Transverse colon (tissue), 4 donors: ENCODE measurements around the gene ARFGEF2. TPM values are rescaled to one million over a fixed set of nuclear protein-coding genes. Genes with fewer than 3 reads are reported as not detected.
A peak's percentile ranks its signal among the peaks of the same experiment; 100 is the strongest.

Experiments used
- DNase-seq: peaks from one replicate; pipeline ENCODE4 v3.0.0-alpha.2; 2019
- H3K27ac ChIP-seq, 4 donors: fragments of 200-600 bp; sonication (generic); 2 replicates each; pipeline ENCODE4 v1.5.1; 2016 to 2018; ENCODE audit warnings: inconsistent platforms in 4 of 4
- H3K27me3 ChIP-seq: fragments of 200-600 bp; sonication (generic); 2 replicates; pipeline ENCODE4 v1.5.1; 2017; ENCODE audit warnings: inconsistent platforms
- H3K36me3 ChIP-seq, 4 donors: fragments of 200-600 bp; sonication (generic); 2 replicates each; pipeline ENCODE4 v1.5.1; 2017 to 2019; ENCODE audit warnings: inconsistent platforms in 4 of 4
- H3K4me1 ChIP-seq, 4 donors: fragments of 200-600 bp; sonication (generic); 2 replicates each; pipeline ENCODE4 v1.5.1; 2017 to 2020; ENCODE audit warnings: inconsistent platforms in 4 of 4
- H3K4me3 ChIP-seq, 4 donors: fragments of 200-600 bp; sonication (generic); 1 replicate in 1 of 4; 2 replicates in 3 of 4; pipeline versions ENCODE4 v1.5.1 to v1.6.1; 2017 to 2019; ENCODE audit warnings: inconsistent platforms in 4 of 4
- H3K9me3 ChIP-seq, 2 donors: fragments of 200-600 bp; sonication (generic); 2 replicates each; pipeline ENCODE4 v1.5.1; 2017 to 2019; ENCODE audit warnings: inconsistent platforms in 2 of 2
- EP300 ChIP-seq: sonication (generic); formaldehyde crosslinking; IDR thresholded peaks from one replicate; pipeline ENCODE4 v1.6.1; 2017; ENCODE audit warnings: antibody characterized with exemption, low read depth
- POLR2A ChIP-seq: fragments of 450-650 bp; IDR thresholded peaks from one replicate; pipeline ENCODE4 v1.6.1; 2016; ENCODE audit warnings: antibody characterized with exemption, mild to moderate bottlenecking, moderate library complexity
- POLR2AphosphoS5 ChIP-seq, 3 donors: sonication (generic); formaldehyde crosslinking; IDR thresholded peaks; one replicate each; pipeline ENCODE4 v1.6.1; 2016; ENCODE audit warnings: antibody characterized with exemption in 3 of 3
- WGBS, 2 donors: methylation state at CpG; one replicate each; pipeline ENCODE4 v1.1.5; 2018; ENCODE audit warnings: low coverage in 1 of 2; 5-methylcytosine and 5-hydroxymethylcytosine counted together
- in situ Hi-C, 4 donors: fragments of 200-750 bp; cut with MboI; loops; one replicate each; pipeline versions ENCODE4 v1.15.0 to v1.15.1; 2017; ENCODE audit warnings: low sequenced_read_pairs in 3 of 4, low pct_ligation_motif_present in 1 of 4, low pct_unique_long_range_greater_than_20kb in 1 of 4
- intact Hi-C: fragments of 100-400 bp; cut with DNase I; formaldehyde crosslinking; loops from one replicate; pipeline ENCODE4 v1.15.1; 2023; ENCODE audit warnings: low total_unique reads
- total RNA-seq, 4 donors: library from RNA; depleted of rRNA; stranded (reverse); fragments of >200 nt; gene quantifications; one replicate each; pipeline ENCODE4 v1.1.0, GENCODE V29; 2016
- TF ChIP-seq, protein P1 (sequence below), 5 experiments: fragments of 200-600 bp in 3 of 5; fragments of 450-650 bp in 2 of 5; sonication (generic) in 3 of 5; IDR thresholded peaks; 1 replicate in 2 of 5; 2 replicates in 3 of 5; pipeline ENCODE4 v1.5.1; 2016 to 2017; ENCODE audit warnings: antibody characterized with exemption in 5 of 5, inconsistent platforms in 3 of 5, mild to moderate bottlenecking in 2 of 5, moderate library complexity in 1 of 5

The ARFGEF2 gene
- total RNA-seq, 4 donors from 2014 or later, result 52.5 to 69.5 (median 68.5) TPM

DNA sequence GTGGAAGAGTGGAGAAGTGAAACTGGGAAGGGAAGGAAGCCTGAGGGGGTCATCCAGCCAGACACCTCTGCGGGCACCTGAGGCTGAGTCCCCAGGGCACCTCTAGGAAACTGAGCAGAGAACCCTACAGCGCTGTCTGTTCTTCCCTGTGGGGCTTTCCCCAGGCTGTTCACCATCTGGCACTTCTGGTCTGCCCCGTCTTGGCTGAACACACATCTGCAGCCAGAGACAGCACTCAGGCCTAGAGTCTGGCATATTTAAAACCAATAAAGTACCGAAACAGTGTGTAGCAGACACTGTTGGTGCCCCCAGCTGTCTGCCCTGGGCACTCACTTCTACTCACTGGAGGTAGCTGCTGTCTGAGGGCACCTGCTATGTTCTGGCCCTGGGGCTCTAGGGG, 9.4 kb upstream of the ARFGEF2 start:
- H3K4me3 ChIP-seq, result no peak overlapping the region
- H3K27ac ChIP-seq, result no peak overlapping the region
- H3K9me3 ChIP-seq, result no peaks in the 10 kb centered on the region
- H3K36me3 ChIP-seq, result no peaks in the 10 kb centered on the region
- WGBS, 2 donors, result 76% methylated on average over 4 of the region's 4 CpGs; no CpG with 5 or more reads in 1 of the 2 donors
- peak; percentile 48 for DNase-seq
- in situ Hi-C loops, result no loop called here
- H3K27me3 ChIP-seq, result no peaks in the 10 kb centered on the region
- TF ChIP-seq EP300, result no peak
- no peak for TF ChIP-seq POLR2A
- TF ChIP-seq, protein P1, sequence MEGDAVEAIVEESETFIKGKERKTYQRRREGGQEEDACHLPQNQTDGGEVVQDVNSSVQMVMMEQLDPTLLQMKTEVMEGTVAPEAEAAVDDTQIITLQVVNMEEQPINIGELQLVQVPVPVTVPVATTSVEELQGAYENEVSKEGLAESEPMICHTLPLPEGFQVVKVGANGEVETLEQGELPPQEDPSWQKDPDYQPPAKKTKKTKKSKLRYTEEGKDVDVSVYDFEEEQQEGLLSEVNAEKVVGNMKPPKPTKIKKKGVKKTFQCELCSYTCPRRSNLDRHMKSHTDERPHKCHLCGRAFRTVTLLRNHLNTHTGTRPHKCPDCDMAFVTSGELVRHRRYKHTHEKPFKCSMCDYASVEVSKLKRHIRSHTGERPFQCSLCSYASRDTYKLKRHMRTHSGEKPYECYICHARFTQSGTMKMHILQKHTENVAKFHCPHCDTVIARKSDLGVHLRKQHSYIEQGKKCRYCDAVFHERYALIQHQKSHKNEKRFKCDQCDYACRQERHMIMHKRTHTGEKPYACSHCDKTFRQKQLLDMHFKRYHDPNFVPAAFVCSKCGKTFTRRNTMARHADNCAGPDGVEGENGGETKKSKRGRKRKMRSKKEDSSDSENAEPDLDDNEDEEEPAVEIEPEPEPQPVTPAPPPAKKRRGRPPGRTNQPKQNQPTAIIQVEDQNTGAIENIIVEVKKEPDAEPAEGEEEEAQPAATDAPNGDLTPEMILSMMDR (IDR thresholded peaks at IDR 0.05), result no peak
- no peak for TF ChIP-seq POLR2AphosphoS5 (IDR thresholded peaks at IDR 0.05)
- H3K4me1 ChIP-seq, result no peaks in the 10 kb centered on the region
- intact Hi-C loops, result no loop called here

- H3K4me3 ChIP-seq, result no peak overlapping the region
- no peak overlapping the region for H3K27ac ChIP-seq
- H3K36me3 ChIP-seq, result no peaks in the 10 kb centered on the region
- intact Hi-C loops (no loop called here), in situ Hi-C loops (no loop called here)
- DNase-seq, result no peak
- H3K9me3 ChIP-seq, result no peaks in the 10 kb centered on the region
- H3K27me3 ChIP-seq, result no peaks in the 10 kb centered on the region
- WGBS, 2 donors, result 79% methylated on average over 1 of the region's 1 CpG; no CpG with 5 or more reads in 1 of the 2 donors
- TF ChIP-seq POLR2A, result no peak
- TF ChIP-seq, protein P1 (IDR thresholded peaks at IDR 0.05), result no peak
- TF ChIP-seq EP300, result no peak
- TF ChIP-seq POLR2AphosphoS5 (IDR thresholded peaks at IDR 0.05), result no peak
- peaks cover 7 to 16% (median 10%) of the 10 kb centered on the region in 4 donors for H3K4me1 ChIP-seq
Measured at GRCh38 chr20:48916699-48917098, 4.8 kb upstream of the ARFGEF2 start.

DNA sequence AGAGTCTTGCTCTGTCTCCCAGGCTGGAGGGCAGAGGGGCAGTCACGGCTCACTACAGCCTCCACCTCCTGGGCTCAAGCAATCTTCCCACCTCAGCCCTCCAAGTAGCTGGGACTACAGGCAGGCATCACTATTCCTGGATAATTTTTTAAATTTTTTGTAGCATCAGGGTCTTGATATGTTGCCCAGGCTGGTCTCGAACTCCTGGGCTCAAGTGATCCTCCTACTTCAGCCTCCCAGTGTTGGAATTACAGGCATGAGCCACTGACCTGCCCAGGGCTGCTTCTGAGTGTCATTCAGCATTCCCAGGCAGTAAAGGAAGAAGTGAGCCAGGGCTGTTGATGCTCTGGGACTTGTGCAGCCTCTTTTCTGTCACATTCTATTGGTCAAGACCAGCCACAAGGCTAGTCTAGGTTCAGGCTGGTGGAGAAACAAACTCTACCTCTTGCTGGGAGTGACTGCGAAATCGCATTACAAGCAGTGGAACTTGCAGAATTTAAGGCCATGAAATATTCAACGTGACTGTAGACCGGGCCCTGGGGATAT, 2.1 kb upstream of the ARFGEF2 start:
- peaks cover 7 to 40% (median 29%) of the 10 kb centered on the region in 4 donors for H3K4me1 ChIP-seq
- H3K36me3 ChIP-seq, result no peaks in the 10 kb centered on the region
- H3K9me3 ChIP-seq, result no peaks in the 10 kb centered on the region
- TF ChIP-seq EP300, result no peak
- no peak for TF ChIP-seq POLR2AphosphoS5 (IDR thresholded peaks at IDR 0.05)
- no peak for TF ChIP-seq POLR2A
- TF ChIP-seq, protein P1 (IDR thresholded peaks at IDR 0.05), result no peak
- intact Hi-C loops (no loop called here), in situ Hi-C loops (no loop called here)
- H3K27ac ChIP-seq, result peak overlapping the region in 2 of 4 donors; percentile 96 to 99
- 60 to 92% methylated on average over 3 to 6 of the region's 6 CpGs for WGBS, 2 donors
- no peaks in the 10 kb centered on the region for H3K27me3 ChIP-seq
- no peak for DNase-seq
- no peak overlapping the region for H3K4me3 ChIP-seq

DNA sequence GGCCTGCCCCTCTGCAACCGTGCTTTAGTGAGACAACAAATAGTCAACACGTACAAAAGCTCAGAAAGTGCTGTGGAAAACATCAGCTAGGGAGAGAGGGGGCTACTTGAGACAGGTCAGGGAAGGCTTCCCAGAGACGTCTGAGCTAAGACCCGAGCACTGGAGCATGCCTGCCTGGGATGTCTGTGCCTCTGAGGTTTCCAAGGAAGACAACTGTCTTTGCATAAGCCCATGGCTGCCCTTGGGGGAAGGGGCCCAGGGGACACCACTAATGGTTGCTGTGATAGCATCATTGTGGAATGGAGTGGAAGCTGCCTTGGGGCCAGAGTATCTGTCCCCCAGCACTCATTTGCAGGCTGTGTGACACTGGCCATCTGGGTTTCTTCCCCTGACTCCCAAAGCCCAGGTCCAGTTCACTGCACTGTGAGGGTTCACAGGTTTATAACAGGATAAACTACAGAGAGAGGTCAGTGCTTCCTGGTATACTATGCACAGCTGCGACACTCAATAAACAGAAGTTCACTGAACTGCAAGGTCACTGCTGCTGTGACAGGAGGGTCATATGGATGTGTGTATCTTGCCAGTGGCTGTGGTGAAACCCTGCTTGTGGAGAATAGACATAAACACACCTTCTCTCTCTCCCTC, 1.5 kb upstream of the ARFGEF2 start:
- 49 to 63% methylated on average over 4 to 5 of the region's 5 CpGs for WGBS, 2 donors
- peak; percentile 46 for DNase-seq
- Histone ChIP-seq H3K9me3 (no peaks in the 10 kb centered on the region), H3K36me3 (no peaks in the 10 kb centered on the region), H3K27me3 (no peaks in the 10 kb centered on the region), H3K27ac (peak overlapping the region; percentile 95 to 99 (median 98)), H3K4me1 (peaks cover 9 to 46% (median 32%) of the 10 kb centered on the region in 4 donors), H3K4me3 (peak overlapping the region in 1 of 4 donors; percentile 77)
- intact Hi-C loops (no loop called here), in situ Hi-C loops (no loop called here)
- TF ChIP-seq, protein P1 (IDR thresholded peaks at IDR 0.05), result no peak
- TF ChIP-seq POLR2A (peak; percentile 76), POLR2AphosphoS5 (IDR thresholded peaks at IDR 0.05) (peak in 2 of 3 donors; percentile 73 to 76), EP300 (no peak)
